Left lung (tissue), 10 donors: ENCODE measurements around the gene GUCA2B. TPM values are rescaled to one million over a fixed set of nuclear protein-coding genes. Genes with fewer than 3 reads are reported as not detected.

Source experiments
- ATAC-seq: fragments of 200-7000 bp; cut with Tn5 transposase; one replicate; pipeline ENCODE4 v1.9.1; 2020; ENCODE audit warnings: moderate library complexity
- DNase-seq, 4 donors: peaks; one replicate each; pipeline ENCODE4 v3.0.0-alpha.2; 2013 to 2020
- H3K27ac ChIP-seq, 2 donors: fragments of 200-600 bp; sonication (generic) in 1 of 2; one replicate each; pipeline versions ENCODE4 v1.5.0 to v1.8.0; 2020 to 2021
- H3K27me3 ChIP-seq, 2 donors: fragments of 200-600 bp; sonication (generic) in 1 of 2; one replicate each; pipeline versions ENCODE4 v1.5.0 to v1.8.0; 2020 to 2021
- H3K36me3 ChIP-seq, 2 donors: fragments of 200-600 bp; sonication (generic) in 1 of 2; one replicate each; pipeline versions ENCODE4 v1.5.0 to v1.8.0; 2020 to 2021
- H3K4me1 ChIP-seq, 2 donors: fragments of 200-600 bp; one replicate each; pipeline ENCODE4 v1.8.0; 2021
- H3K4me3 ChIP-seq, 2 donors: fragments of 200-600 bp; sonication (generic) in 1 of 2; one replicate each; pipeline versions ENCODE4 v1.5.0 to v1.8.0; 2020 to 2021; ENCODE audit warnings: mild to moderate bottlenecking in 1 of 2
- H3K9me3 ChIP-seq, 2 donors: fragments of 200-600 bp; sonication (generic) in 1 of 2; one replicate each; pipeline versions ENCODE4 v1.5.0 to v1.8.0; 2020 to 2021
- CTCF ChIP-seq, 2 donors: fragments of 200-600 bp; sonication (generic) in 1 of 2; IDR thresholded peaks; one replicate each; pipeline versions ENCODE4 v1.5.0 to v1.8.0; 2021; ENCODE audit warnings: antibody characterized with exemption in 2 of 2
- intact Hi-C, 2 donors: fragments of 100-400 bp; cut with DNase I; formaldehyde crosslinking; loops; one replicate each; pipeline versions ENCODE4 v1.11.2 to v1.14.2; 2022
- polyA plus RNA-seq, 6 donors: library from polyadenylated mRNA; unstranded; fragments of 120-200 nt; gene quantifications; one replicate each; pipeline ENCODE4 v1.2.1, GENCODE V29; 2013; ENCODE audit not compliant: insufficient read length in 6 of 6
- total RNA-seq, 2 donors: library from RNA; stranded (reverse); fragmentation: NEBNext Ultra II Directional; extraction: Animal tissue kit (Norgen Biotek cat#: 25700); gene quantifications; one replicate each; pipeline ENCODE4 v1.2.1, GENCODE V29; 2021
- donor health status: DM: no; HTN: yes; CAD: no.
- donor health status: DM: no; HTN: no; CAD: no.

The GUCA2B gene
- total and polyA plus RNA-seq, 8 donors = not detected

GRCh38 chr1:42191319-42191718 lies 38.1 kb downstream of the GUCA2B start:
- intact Hi-C loops = no loop called here
- Histone ChIP-seq H3K36me3 (peaks cover 0 to 73% of the 10 kb centered on the region in 2 donors), H3K27me3 (no peaks in the 10 kb centered on the region), H3K4me3 (no peak overlapping the region), H3K27ac (no peak overlapping the region), H3K4me1 (no peaks in the 10 kb centered on the region), H3K9me3 (no peaks in the 10 kb centered on the region)
- TF ChIP-seq CTCF (IDR thresholded peaks at IDR 0.05) = no peak
- DNase-seq (no peak), ATAC-seq (no peak)

GRCh38 chr1:42192106-42192505 lies 38.9 kb downstream of the GUCA2B start:
- TF ChIP-seq CTCF (IDR thresholded peaks at IDR 0.05) = no peak
- Histone ChIP-seq H3K36me3 (peaks cover 0 to 73% of the 10 kb centered on the region in 2 donors), H3K4me3 (no peak overlapping the region), H3K27me3 (no peaks in the 10 kb centered on the region), H3K27ac (no peak overlapping the region), H3K9me3 (no peaks in the 10 kb centered on the region), H3K4me1 (no peaks in the 10 kb centered on the region)
- intact Hi-C loops = no loop called here
- no peak for ATAC-seq
- no peak for DNase-seq

GRCh38 chr1:42195841-42196240 lies 42.6 kb downstream of the GUCA2B start:
- Histone ChIP-seq H3K4me3 (no peak overlapping the region), H3K36me3 (peaks cover 0 to 58% of the 10 kb centered on the region in 2 donors), H3K4me1 (no peaks in the 10 kb centered on the region), H3K27ac (no peak overlapping the region), H3K9me3 (no peaks in the 10 kb centered on the region), H3K27me3 (no peaks in the 10 kb centered on the region)
- no peak for TF ChIP-seq CTCF (IDR thresholded peaks at IDR 0.05)
- no peak for DNase-seq
- intact Hi-C loops = no loop called here
- no peak for ATAC-seq

- no peak overlapping the region for H3K4me3 ChIP-seq
- peaks cover 0 to 10% of the 10 kb centered on the region in 2 donors for H3K9me3 ChIP-seq
- H3K36me3 ChIP-seq = peaks cover 0 to 60% of the 10 kb centered on the region in 2 donors
- TF ChIP-seq CTCF (IDR thresholded peaks at IDR 0.05) = no peak
- H3K4me1 ChIP-seq = no peaks in the 10 kb centered on the region
- DNase-seq (no peak), ATAC-seq (no peak)
- no peak overlapping the region for H3K27ac ChIP-seq
- intact Hi-C loops = no loop called here
- H3K27me3 ChIP-seq = no peaks in the 10 kb centered on the region
Observed at GRCh38 chr1:42198251-42198650, 45.0 kb downstream of the GUCA2B start.

- Histone ChIP-seq H3K4me1 (no peaks in the 10 kb centered on the region), H3K36me3 (peaks cover 0 to 37% of the 10 kb centered on the region in 2 donors), H3K27me3 (no peaks in the 10 kb centered on the region), H3K4me3 (no peak overlapping the region), H3K9me3 (peaks cover 0 to 10% of the 10 kb centered on the region in 2 donors), H3K27ac (no peak overlapping the region)
- no peak for ATAC-seq
- no peak for TF ChIP-seq CTCF (IDR thresholded peaks at IDR 0.05)
- no peak for DNase-seq
- intact Hi-C loops = no loop called here
Observed at GRCh38 chr1:42201986-42202385, 48.8 kb downstream of the GUCA2B start.

Other genes with a start within 250 kb of the GUCA2B start
- gene HIVEP3, start 234.5 kb upstream of the GUCA2B start, total RNA-seq = 10 to 100 TPM in 1 of 2 donors, 1 to 10 TPM in 1; 9.8 to 15.6 TPM
- 1 to 10 TPM; 6.0 to 9.7 (median 6.9) TPM for gene HIVEP3, start 234.5 kb upstream of the GUCA2B start, polyA plus RNA-seq
- not detected for gene GUCA2A, start 11.3 kb downstream of the GUCA2B start, total RNA-seq
- gene GUCA2A, start 11.3 kb downstream of the GUCA2B start, polyA plus RNA-seq = under 1 TPM; 0.30 to 0.87 (median 0.44) TPM
- 10 to 100 TPM; 39.6 to 46.2 TPM for gene FOXJ3, start 181.8 kb downstream of the GUCA2B start, total RNA-seq
- 10 to 100 TPM; 54.4 to 65.2 (median 59.7) TPM for gene FOXJ3, start 181.8 kb downstream of the GUCA2B start, polyA plus RNA-seq
- 10 to 100 TPM in 1 of 2 donors, 1 to 10 TPM in 1; 7.8 to 11.4 TPM for gene RIMKLA, start 227.4 kb downstream of the GUCA2B start, total RNA-seq
- under 1 TPM; 0.40 to 0.92 (median 0.72) TPM for gene RIMKLA, start 227.4 kb downstream of the GUCA2B start, polyA plus RNA-seq